ENCODE results near the gene AK6.

GRCh38 chr5:69326365-69326764, 43.0 kb downstream of the AK6 start:
- TF ChIP-seq, protein P1, sequence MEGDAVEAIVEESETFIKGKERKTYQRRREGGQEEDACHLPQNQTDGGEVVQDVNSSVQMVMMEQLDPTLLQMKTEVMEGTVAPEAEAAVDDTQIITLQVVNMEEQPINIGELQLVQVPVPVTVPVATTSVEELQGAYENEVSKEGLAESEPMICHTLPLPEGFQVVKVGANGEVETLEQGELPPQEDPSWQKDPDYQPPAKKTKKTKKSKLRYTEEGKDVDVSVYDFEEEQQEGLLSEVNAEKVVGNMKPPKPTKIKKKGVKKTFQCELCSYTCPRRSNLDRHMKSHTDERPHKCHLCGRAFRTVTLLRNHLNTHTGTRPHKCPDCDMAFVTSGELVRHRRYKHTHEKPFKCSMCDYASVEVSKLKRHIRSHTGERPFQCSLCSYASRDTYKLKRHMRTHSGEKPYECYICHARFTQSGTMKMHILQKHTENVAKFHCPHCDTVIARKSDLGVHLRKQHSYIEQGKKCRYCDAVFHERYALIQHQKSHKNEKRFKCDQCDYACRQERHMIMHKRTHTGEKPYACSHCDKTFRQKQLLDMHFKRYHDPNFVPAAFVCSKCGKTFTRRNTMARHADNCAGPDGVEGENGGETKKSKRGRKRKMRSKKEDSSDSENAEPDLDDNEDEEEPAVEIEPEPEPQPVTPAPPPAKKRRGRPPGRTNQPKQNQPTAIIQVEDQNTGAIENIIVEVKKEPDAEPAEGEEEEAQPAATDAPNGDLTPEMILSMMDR (IDR thresholded peaks at IDR 0.05) = no peak
- TF ChIP-seq POLR2AphosphoS5 (IDR thresholded peaks at IDR 0.05) (no peak), POLR2A (IDR thresholded peaks at IDR 0.05) (no peak)
